HG03520 (cell line): ENCODE results near the gene LSM8.
"Not testable (repeated sequence)": the region's sequence is repeated elsewhere in the genome, so short reads cannot be mapped to it uniquely, and the experiment has no call there.

Experiments
- ATAC-seq: cut with Tn5 transposase; IDR thresholded peaks from one replicate; pipeline ENCODE4 v1.9.1; 2021; ENCODE audit warnings: mild to moderate bottlenecking, moderate library complexity; ENCODE audit not compliant: unreplicated experiment

Gene LSM8

GRCh38 chr7:118183786-118184564 lies at the start of gene LSM8:
TSS of gene LSM8 (plus strand) at chr7:118184164. CDS start at chr7:118184224, 60 bp downstream.
- ATAC-seq, result peak; percentile 99

GRCh38 chr7:118134420-118134819 lies 49.5 kb upstream of the LSM8 start:
- ATAC-seq, result not testable (repeated sequence)

- ATAC-seq, result no peak
Measured at GRCh38 chr7:118140468-118140867, 43.5 kb upstream of the LSM8 start.

- no peak for ATAC-seq
Measured at GRCh38 chr7:118142012-118142411, 42.0 kb upstream of the LSM8 start.

GRCh38 chr7:118148930-118149329 lies 35.0 kb upstream of the LSM8 start:
- peak; percentile 69 for ATAC-seq

- no peak for ATAC-seq
Measured at GRCh38 chr7:118149394-118149793, 34.6 kb upstream of the LSM8 start.

- no peak for ATAC-seq
Measured at GRCh38 chr7:118151671-118152070, 32.3 kb upstream of the LSM8 start.

GRCh38 chr7:118152149-118152548 lies 31.8 kb upstream of the LSM8 start:
- ATAC-seq, result no peak

- ATAC-seq, result no peak
Measured at GRCh38 chr7:118152654-118153053, 31.3 kb upstream of the LSM8 start.

- ATAC-seq, result peak; percentile 56
Measured at GRCh38 chr7:118153551-118154177, 30.3 kb upstream of the LSM8 start.

GRCh38 chr7:118158766-118159165 lies 25.2 kb upstream of the LSM8 start:
- ATAC-seq, result no peak

GRCh38 chr7:118169146-118169545 lies 14.8 kb upstream of the LSM8 start:
- no peak for ATAC-seq

- ATAC-seq, result no peak
Measured at GRCh38 chr7:118175740-118176139, 8.2 kb upstream of the LSM8 start.

GRCh38 chr7:118179191-118179590 lies 4.8 kb upstream of the LSM8 start:
- no peak for ATAC-seq

- no peak for ATAC-seq
Measured at GRCh38 chr7:118182593-118183427, 1.2 kb upstream of the LSM8 start.

GRCh38 chr7:118183428-118183785 lies 557 bp upstream of the LSM8 start:
- ATAC-seq, result peak; percentile 0

GRCh38 chr7:118184565-118184940 lies 589 bp downstream of the LSM8 start:
- ATAC-seq, result no peak

GRCh38 chr7:118185163-118185860 lies 1.3 kb downstream of the LSM8 start:
- ATAC-seq, result no peak

GRCh38 chr7:118186501-118186900 lies 2.5 kb downstream of the LSM8 start:
- no peak for ATAC-seq

- no peak for ATAC-seq
Measured at GRCh38 chr7:118194571-118194970, 10.6 kb downstream of the LSM8 start.

- peak; percentile 82 for ATAC-seq
Measured at GRCh38 chr7:118195837-118196474, 12.0 kb downstream of the LSM8 start.
